Neural progenitor cell (in vitro differentiated cells): ENCODE measurements around the gene EGLN1. TPM values are rescaled to one million over a fixed set of nuclear protein-coding genes. Genes with fewer than 3 reads are reported as not detected.
"Not testable (repeated sequence)": the region's sequence is repeated elsewhere in the genome, so short reads cannot be mapped to it uniquely, and the experiment has no call there.

ENCODE experiments used
- DNase-seq: peaks from one replicate; pipeline ENCODE4 v3.0.0-alpha.2; 2016; ENCODE audit warnings: low spot score
- H2AFZ ChIP-seq: fragments of 200-600 bp; sonication (generic); replicated peaks from 2 replicates; pipeline ENCODE4 v1.6.1; 2016; ENCODE audit warnings: antibody characterized with exemption
- H3F3A ChIP-seq: fragments of 200-600 bp; sonication (generic); 2 replicates; pipeline ENCODE4 v1.6.1; 2016; ENCODE audit warnings: antibody characterized with exemption, low read depth
- H3K27ac ChIP-seq: fragments of 200-600 bp; sonication (generic); 2 replicates; pipeline ENCODE4 v1.5.1; 2016; ENCODE audit warnings: mild to moderate bottlenecking
- H3K27me3 ChIP-seq: fragments of 200-600 bp; sonication (generic); 2 replicates; pipeline ENCODE4 v1.6.1; 2016; ENCODE audit warnings: mild to moderate bottlenecking, moderate library complexity
- H3K36me3 ChIP-seq: fragments of 200-600 bp; sonication (generic); 2 replicates; pipeline ENCODE4 v1.5.1; 2016
- H3K4me1 ChIP-seq: fragments of 200-600 bp; sonication (generic); 2 replicates; pipeline ENCODE4 v1.6.1; 2016; ENCODE audit warnings: mixed run types
- H3K4me2 ChIP-seq: fragments of 200-600 bp; sonication (generic); 2 replicates; pipeline ENCODE4 v1.6.1; 2016
- H3K4me3 ChIP-seq: fragments of 200-600 bp; sonication (generic); 2 replicates; pipeline ENCODE4 v1.5.1; 2016
- H3K79me2 ChIP-seq: fragments of 200-600 bp; sonication (generic); 2 replicates; pipeline ENCODE4 v1.6.1; 2016; ENCODE audit warnings: low read depth
- H3K9ac ChIP-seq: fragments of 200-600 bp; sonication (generic); 2 replicates; pipeline ENCODE4 v1.6.1; 2016
- H3K9me3 ChIP-seq: fragments of 200-600 bp; sonication (generic); 2 replicates; pipeline ENCODE4 v1.5.1; 2016; ENCODE audit warnings: low read depth
- H4K20me1 ChIP-seq: fragments of 200-600 bp; sonication (generic); 2 replicates; pipeline ENCODE4 v1.6.1; 2016; ENCODE audit warnings: low read depth
- H3K27ac Mint-ChIP-seq: 3 replicates; pipeline ENCODE4 v1.8.0; 2021; ENCODE audit warnings: mixed read lengths
- H3K27me3 Mint-ChIP-seq: 2 replicates; pipeline ENCODE4 v1.8.0; 2022; ENCODE audit warnings: low read depth, mild to moderate bottlenecking, inconsistent platforms, moderate library complexity, mixed read lengths; ENCODE audit not compliant: insufficient read depth
- H3K36me3 Mint-ChIP-seq: 3 replicates; pipeline ENCODE4 v1.8.0; 2021; ENCODE audit warnings: mixed read lengths
- H3K4me1 Mint-ChIP-seq: 3 replicates; pipeline ENCODE4 v1.8.0; 2021; ENCODE audit warnings: mixed read lengths
- H3K4me3 Mint-ChIP-seq: 3 replicates; pipeline ENCODE4 v1.8.0; 2021; ENCODE audit warnings: mild to moderate bottlenecking, moderate library complexity, mixed read lengths
- H3K9me3 Mint-ChIP-seq: 3 replicates; pipeline ENCODE4 v1.8.0; 2020; ENCODE audit warnings: mixed read lengths
- EZH2 ChIP-seq: fragments of 200-600 bp; sonication (generic); IDR thresholded peaks from 2 replicates; pipeline ENCODE4 v1.6.1; 2017; ENCODE audit warnings: antibody characterized with exemption, mild to moderate bottlenecking, moderate library complexity
- EZH2phosphoT487 ChIP-seq: fragments of 200-600 bp; sonication (generic); IDR thresholded peaks from 2 replicates; pipeline ENCODE4 v1.6.1; 2017; ENCODE audit warnings: antibody characterized with exemption
- total RNA-seq: library from RNA; depleted of rRNA; stranded (reverse); fragments of >200 nt; gene quantifications from 2 replicates; pipeline ENCODE4 v1.2.3, GENCODE V29; 2015; ENCODE audit warnings: low replicate concordance
- TF ChIP-seq, protein P1 (sequence below): fragments of 200-600 bp; sonication (generic); IDR thresholded peaks from 2 replicates; pipeline ENCODE4 v1.5.1; 2017; ENCODE audit warnings: antibody characterized with exemption, mild to moderate bottlenecking

EGLN1 gene
- total RNA-seq, 1 donor from 2014 or later = 30.3 TPM

GRCh38 chr1:231442735-231443134 is 20.6 kb upstream of the EGLN1 start:
- TF ChIP-seq EZH2 (no peak), EZH2phosphoT487 (no peak)
- TF ChIP-seq, protein P1, sequence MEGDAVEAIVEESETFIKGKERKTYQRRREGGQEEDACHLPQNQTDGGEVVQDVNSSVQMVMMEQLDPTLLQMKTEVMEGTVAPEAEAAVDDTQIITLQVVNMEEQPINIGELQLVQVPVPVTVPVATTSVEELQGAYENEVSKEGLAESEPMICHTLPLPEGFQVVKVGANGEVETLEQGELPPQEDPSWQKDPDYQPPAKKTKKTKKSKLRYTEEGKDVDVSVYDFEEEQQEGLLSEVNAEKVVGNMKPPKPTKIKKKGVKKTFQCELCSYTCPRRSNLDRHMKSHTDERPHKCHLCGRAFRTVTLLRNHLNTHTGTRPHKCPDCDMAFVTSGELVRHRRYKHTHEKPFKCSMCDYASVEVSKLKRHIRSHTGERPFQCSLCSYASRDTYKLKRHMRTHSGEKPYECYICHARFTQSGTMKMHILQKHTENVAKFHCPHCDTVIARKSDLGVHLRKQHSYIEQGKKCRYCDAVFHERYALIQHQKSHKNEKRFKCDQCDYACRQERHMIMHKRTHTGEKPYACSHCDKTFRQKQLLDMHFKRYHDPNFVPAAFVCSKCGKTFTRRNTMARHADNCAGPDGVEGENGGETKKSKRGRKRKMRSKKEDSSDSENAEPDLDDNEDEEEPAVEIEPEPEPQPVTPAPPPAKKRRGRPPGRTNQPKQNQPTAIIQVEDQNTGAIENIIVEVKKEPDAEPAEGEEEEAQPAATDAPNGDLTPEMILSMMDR = no peak

DNA sequence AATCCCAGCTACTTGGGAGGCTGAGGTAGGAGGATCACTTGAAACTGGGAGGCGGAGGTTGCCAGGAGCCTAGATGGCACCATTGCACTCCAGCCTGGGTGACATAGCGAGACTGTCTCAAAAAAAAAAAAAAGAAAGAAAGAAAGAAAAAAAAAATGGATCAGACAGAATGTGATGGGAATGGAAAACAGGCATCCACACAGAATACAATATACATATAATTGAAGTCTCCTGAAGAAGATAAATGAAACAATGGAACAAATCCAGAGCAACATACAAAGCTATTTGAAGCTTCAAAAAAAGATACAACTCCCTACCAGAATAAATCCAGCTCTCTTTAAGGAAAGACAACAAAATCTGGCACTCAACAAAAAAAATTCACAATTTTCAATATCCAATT is 10.9 kb upstream of the EGLN1 start:
- H3K9me3 ChIP-seq = no peaks in the 10 kb centered on the region
- no peak overlapping the region for H3K27ac Mint-ChIP-seq

More at GRCh38 chr1:231442735-231443134, 20.6 kb upstream of the EGLN1 start:
- Histone ChIP-seq H2AFZ (no peak overlapping the region), H3K79me2 (no peaks in the 10 kb centered on the region), H4K20me1 (no peaks in the 10 kb centered on the region), H3K27me3 (peaks cover 7% of the 10 kb centered on the region), H3F3A (no peaks in the 10 kb centered on the region), H3K27ac (no peak overlapping the region), H3K4me3 (no peak overlapping the region), H3K36me3 (no peaks in the 10 kb centered on the region), H3K9me3 (no peaks in the 10 kb centered on the region), H3K9ac (no peak overlapping the region), H3K4me1 (no peaks in the 10 kb centered on the region), H3K4me2 (no peak overlapping the region)
- Mint-ChIP-seq H3K27ac (no peak overlapping the region), H3K36me3 (no peaks in the 10 kb centered on the region), H3K27me3 (peaks cover 3% of the 10 kb centered on the region), H3K4me3 (no peak overlapping the region), H3K9me3 (no peaks in the 10 kb centered on the region), H3K4me1 (no peaks in the 10 kb centered on the region)
- DNase-seq = no peak

DNA sequence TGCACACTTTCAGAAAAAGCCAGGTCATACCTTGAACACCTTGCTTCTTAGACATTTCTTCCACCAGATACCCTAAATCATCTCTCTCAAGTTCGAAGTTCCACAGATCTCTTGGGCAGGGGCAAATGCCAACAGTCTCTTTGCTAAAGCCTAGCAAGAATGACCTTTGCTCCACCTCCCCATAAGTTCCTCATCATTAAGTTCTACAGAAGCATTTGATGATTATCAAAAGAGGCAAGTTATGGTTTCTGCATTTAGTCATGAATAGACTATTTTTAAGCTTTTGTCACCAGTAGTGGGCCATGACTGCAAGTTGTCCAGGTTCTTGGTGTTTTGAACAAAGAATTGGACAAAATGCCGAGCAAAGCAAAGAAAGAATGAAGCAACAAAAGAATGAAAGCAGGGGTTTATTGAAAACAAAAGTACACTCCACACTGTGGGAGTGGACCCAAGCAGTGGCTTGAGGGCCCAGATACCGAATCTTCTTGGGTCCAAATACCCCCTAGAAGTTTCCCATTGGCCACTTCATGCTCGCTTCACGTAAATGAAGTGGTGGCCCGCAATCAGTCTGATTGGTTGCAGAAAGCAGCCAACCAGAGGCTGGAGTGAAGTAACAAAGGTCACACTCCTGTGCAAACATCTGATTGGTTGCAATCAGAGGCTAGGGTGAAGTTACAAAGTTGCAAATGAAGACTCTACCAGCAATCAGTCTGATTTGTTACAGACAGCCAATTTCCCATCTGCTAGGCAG is 9.8 kb upstream of the EGLN1 start:
- Mint-ChIP-seq H3K4me1 (no peaks in the 10 kb centered on the region), H3K27me3 (peaks cover 5% of the 10 kb centered on the region), H3K36me3 (no peaks in the 10 kb centered on the region), H3K4me3 (no peak overlapping the region), H3K9me3 (no peaks in the 10 kb centered on the region), H3K27ac (no peak overlapping the region)
- H2AFZ ChIP-seq = no peak overlapping the region
- no peak overlapping the region for H3K4me3 ChIP-seq
- H3K36me3 ChIP-seq = no peaks in the 10 kb centered on the region
- no peaks in the 10 kb centered on the region for H3K9me3 ChIP-seq
- no peak for DNase-seq
- no peaks in the 10 kb centered on the region for H3F3A ChIP-seq
- H3K27me3 ChIP-seq = no peaks in the 10 kb centered on the region
- H3K9ac ChIP-seq = no peak overlapping the region
- TF ChIP-seq EZH2phosphoT487 (no peak), EZH2 (no peak)
- TF ChIP-seq, protein P1 = no peak
- H3K27ac ChIP-seq = no peak overlapping the region
- H3K4me2 ChIP-seq = no peak overlapping the region
- H3K4me1 ChIP-seq = no peaks in the 10 kb centered on the region
- H3K79me2 ChIP-seq = no peaks in the 10 kb centered on the region
- no peaks in the 10 kb centered on the region for H4K20me1 ChIP-seq

More for the DNA sequence above, 10.9 kb upstream of the EGLN1 start:
- Histone ChIP-seq H3K9ac (no peak overlapping the region), H4K20me1 (no peaks in the 10 kb centered on the region), H3K4me2 (no peak overlapping the region), H3K36me3 (no peaks in the 10 kb centered on the region), H3K27ac (no peak overlapping the region), H3K4me3 (no peak overlapping the region), H2AFZ (no peak overlapping the region), H3F3A (no peaks in the 10 kb centered on the region), H3K4me1 (no peaks in the 10 kb centered on the region), H3K27me3 (no peaks in the 10 kb centered on the region), H3K79me2 (no peaks in the 10 kb centered on the region)
- Mint-ChIP-seq H3K4me3 (no peak overlapping the region), H3K4me1 (no peaks in the 10 kb centered on the region), H3K27me3 (peaks cover 4% of the 10 kb centered on the region), H3K36me3 (no peaks in the 10 kb centered on the region), H3K9me3 (no peaks in the 10 kb centered on the region)
- TF ChIP-seq, protein P1 = no peak
- no peak for TF ChIP-seq EZH2phosphoT487
- no peak for TF ChIP-seq EZH2
- no peak for DNase-seq

- not testable (repeated sequence) for H3K27ac Mint-ChIP-seq, H3K27me3 Mint-ChIP-seq, H3K4me3 Mint-ChIP-seq, H3F3A ChIP-seq, H2AFZ ChIP-seq, DNase-seq, H3K9me3 Mint-ChIP-seq, H3K9ac ChIP-seq, H4K20me1 ChIP-seq, H3K36me3 Mint-ChIP-seq, H3K36me3 ChIP-seq, H3K4me1 Mint-ChIP-seq, H3K9me3 ChIP-seq, H3K79me2 ChIP-seq, H3K27ac ChIP-seq, H3K4me1 ChIP-seq, H3K27me3 ChIP-seq, H3K4me3 ChIP-seq, H3K4me2 ChIP-seq
These were observed 8.7 kb upstream of the EGLN1 start for GRCh38 chr1:231430678-231431352.
